SKM-1 treated with dmso at 0.1 percent for 144 hours (cell line): ENCODE measurements around the gene SLC2A4.
A peak's percentile ranks its signal among the peaks of the same experiment; 100 is the strongest.
"Not testable (repeated sequence)": the region's sequence is repeated elsewhere in the genome, so short reads cannot be mapped to it uniquely, and the experiment has no call there.

Experiments
- DNase-seq: peaks from one replicate; lab custom pipeline; 2025; ENCODE audit not compliant: unreplicated experiment; lab: John Stamatoyannopoulos, UW

The SLC2A4 gene

GRCh38 chr17:7281074-7281952, at the start of gene SLC2A4:
TSS of gene SLC2A4 (plus strand) at chr17:7281718. CDS start at chr17:7281935, 217 bp downstream.
- peak; percentile 65 for DNase-seq

- DNase-seq, result no peak
Observed at GRCh38 chr17:7232114-7232513, 49.4 kb upstream of the SLC2A4 start.

- no peak for DNase-seq
Observed at GRCh38 chr17:7233701-7234082, 47.8 kb upstream of the SLC2A4 start.

- DNase-seq, result peak; percentile 85
Observed at GRCh38 chr17:7234083-7234951, 47.2 kb upstream of the SLC2A4 start, which contains the start of gene DVL2. TSS of gene DVL2 (minus strand) at chr17:7234517. CDS start at chr17:7234262, 255 bp downstream.

- DNase-seq, result no peak
Observed at GRCh38 chr17:7235693-7236665, 45.5 kb upstream of the SLC2A4 start.

- DNase-seq, result no peak
Observed at GRCh38 chr17:7236808-7237207, 44.7 kb upstream of the SLC2A4 start.

- DNase-seq, result no peak
Observed at GRCh38 chr17:7237266-7237760, 44.2 kb upstream of the SLC2A4 start.

GRCh38 chr17:7237761-7238419, 43.6 kb upstream of the SLC2A4 start:
- no peak for DNase-seq

- DNase-seq, result no peak
Observed at GRCh38 chr17:7238420-7239090, 43.0 kb upstream of the SLC2A4 start.

- peak; percentile 86 for DNase-seq
Observed at GRCh38 chr17:7239091-7240027, 42.2 kb upstream of the SLC2A4 start, which contains the start of gene PHF23. TSS of gene PHF23 (minus strand) at chr17:7239457. CDS start at chr17:7239279, 178 bp downstream.

GRCh38 chr17:7240375-7240774, 41.1 kb upstream of the SLC2A4 start:
- no peak for DNase-seq

GRCh38 chr17:7241090-7241733, 40.3 kb upstream of the SLC2A4 start:
- no peak for DNase-seq

GRCh38 chr17:7241783-7242716, 39.5 kb upstream of the SLC2A4 start, which contains the start of gene GABARAP:
TSS of gene GABARAP (minus strand) at chr17:7242449. CDS start at chr17:7242330, 119 bp downstream.
- DNase-seq, result peak; percentile 33

GRCh38 chr17:7242717-7243452, 38.6 kb upstream of the SLC2A4 start:
- peak; percentile 57 for DNase-seq

GRCh38 chr17:7243453-7243729, 38.1 kb upstream of the SLC2A4 start:
- no peak for DNase-seq

GRCh38 chr17:7243838-7244237, 37.7 kb upstream of the SLC2A4 start:
- DNase-seq, result not testable (repeated sequence)
